HT1080 (cell line): ENCODE results near the gene ADGRE2. TPM values are rescaled to one million over a fixed set of nuclear protein-coding genes. Genes with fewer than 3 reads are reported as not detected.

Experiments used
- DNase-seq: peaks from one replicate; pipeline ENCODE4 v3.0.0-alpha.2; 2015; ENCODE audit warnings: low read depth
- total RNA-seq: library from RNA; depleted of rRNA; stranded (reverse); fragments of >200 nt; shearing (Covaris generic); gene quantifications from 2 replicates; pipeline ENCODE4 v1.2.3, GENCODE V29; 2014

Gene ADGRE2
- total RNA-seq, 1 experiment from 2014 or later, result not detected

DNA sequence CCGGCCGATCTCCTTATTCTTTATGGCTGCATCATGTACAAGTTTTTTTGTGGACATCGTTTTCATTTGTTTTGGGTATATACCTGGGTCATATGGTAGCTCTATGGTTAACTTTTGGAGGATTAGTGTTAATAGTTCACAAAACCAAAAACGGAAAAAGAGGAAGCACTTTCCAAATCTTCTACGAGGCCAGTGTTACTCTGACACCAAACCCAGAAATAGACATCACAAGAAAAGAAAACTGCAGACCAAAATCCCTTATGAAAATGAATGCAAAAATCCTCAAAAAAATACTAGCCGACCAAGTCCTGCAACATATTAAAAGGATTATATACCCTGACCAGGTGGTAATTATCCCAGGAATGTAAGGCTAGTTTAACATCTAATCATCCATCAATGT lies 29.8 kb downstream of the ADGRE2 start:
- DNase-seq, result no peak

DNA sequence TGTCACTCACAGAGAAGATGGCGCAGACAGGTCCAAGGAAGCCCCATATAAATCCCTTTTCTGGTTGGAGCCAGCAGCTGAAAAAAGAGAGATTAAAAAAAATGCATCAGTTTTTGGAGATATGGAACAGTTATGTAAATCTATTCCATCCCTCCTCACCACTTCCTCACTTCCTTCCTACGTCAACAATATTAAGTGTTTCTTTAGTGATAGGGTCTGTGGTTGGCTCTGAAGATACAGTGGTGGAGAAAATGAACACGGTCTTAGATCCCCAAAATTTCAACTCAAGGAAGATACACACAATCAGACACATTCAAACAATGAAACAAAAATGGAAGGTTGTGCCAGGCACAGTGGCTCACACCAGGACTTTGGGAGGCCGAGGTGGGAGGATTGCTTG lies 31.5 kb downstream of the ADGRE2 start:
- no peak for DNase-seq

DNA sequence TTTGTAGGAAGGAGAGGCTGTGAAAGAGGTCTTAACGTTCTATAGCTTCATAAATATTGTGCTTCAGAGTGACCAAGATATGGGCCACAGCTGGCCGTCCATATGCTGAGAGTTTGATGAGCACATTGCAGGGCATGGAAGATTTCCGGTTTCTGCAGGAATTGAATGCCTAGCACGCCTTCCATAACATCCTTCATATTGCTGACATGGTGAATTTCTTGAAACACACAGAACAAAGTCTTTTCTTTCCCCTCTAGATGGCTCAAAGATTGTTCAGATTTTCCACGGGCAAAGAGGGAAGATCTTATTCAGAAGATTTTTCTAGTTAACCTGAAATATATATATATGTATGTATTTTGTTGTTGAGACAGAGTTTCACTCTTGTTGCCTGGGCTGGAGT lies 42.4 kb downstream of the ADGRE2 start:
- DNase-seq, result no peak

DNA sequence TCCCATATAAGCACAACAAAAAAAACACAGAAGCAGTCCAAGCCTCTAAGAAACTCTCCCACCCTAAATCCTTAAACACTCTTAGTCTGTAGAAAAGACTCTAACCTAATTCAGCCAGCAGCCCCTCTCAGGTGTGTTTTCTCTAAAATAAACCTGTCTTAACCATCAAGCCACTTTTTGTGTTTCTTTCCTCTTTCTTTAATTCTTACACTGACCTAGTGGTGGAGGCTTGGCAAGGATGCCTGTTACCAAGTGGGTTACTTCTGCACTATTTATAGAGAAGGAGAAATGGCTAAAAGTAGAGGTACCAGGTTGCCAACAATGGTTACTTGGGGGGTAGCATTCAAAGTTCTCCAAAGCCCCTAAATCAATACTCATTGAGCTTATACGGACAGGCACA lies 44.8 kb downstream of the ADGRE2 start:
- DNase-seq, result no peak

DNA sequence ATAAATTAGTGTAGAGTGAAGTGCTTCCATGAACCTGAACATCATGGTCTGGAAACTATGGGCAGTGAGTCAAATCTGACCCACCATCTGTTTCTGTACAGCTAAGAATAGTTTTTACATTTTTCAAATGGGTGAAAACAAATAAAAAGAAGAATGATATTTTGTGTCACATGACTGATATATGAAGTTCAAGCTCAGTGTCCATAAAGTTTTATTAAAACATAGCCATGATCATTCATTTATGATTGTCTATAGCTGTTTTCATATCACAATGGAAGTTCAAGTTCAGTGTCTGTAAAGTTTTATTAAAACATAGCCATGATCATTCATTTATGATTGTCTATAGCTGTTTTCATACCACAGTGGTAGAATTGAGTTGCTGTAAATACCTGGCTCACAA lies 45.9 kb downstream of the ADGRE2 start:
- no peak for DNase-seq

DNA sequence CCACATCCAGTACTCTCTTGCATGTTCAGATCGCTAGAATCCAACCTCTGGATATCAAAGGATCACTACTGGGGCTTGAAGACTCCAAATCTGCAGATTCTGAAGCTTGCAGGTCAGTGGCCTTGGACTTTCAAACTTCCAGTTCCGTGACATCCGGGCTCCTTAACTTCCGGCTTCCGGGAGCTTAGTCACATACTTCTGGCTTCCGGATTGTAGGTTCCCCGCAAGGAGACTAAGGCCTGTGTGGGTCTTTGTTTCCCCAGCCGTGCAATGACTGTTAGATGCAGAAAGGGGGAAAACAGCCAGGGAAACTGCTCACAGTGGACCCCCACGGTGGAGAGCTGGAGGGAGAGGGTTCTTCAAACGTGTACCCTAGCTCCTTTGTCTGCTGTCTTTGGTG lies 47.2 kb downstream of the ADGRE2 start:
- peak; percentile 18 for DNase-seq

DNA sequence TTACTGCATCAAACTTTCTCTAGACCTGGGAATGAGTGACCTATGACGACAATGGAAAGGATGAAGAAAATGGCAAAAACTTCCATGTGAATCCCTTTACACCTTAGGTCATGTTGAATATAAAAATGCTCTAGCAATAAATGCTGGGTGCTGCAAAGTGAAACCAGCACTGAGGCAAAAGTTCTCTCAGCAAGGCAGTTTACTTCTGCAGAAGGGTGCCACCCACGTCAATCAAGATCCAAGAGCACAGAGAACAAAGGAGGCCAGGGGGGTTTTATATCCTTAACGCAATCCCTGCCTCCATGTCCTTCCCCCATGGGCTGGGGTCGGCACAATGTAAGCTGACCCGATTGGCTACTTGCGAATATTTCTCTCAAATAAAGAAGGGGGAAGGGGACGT lies 49.8 kb downstream of the ADGRE2 start:
- DNase-seq, result no peak

DNA sequence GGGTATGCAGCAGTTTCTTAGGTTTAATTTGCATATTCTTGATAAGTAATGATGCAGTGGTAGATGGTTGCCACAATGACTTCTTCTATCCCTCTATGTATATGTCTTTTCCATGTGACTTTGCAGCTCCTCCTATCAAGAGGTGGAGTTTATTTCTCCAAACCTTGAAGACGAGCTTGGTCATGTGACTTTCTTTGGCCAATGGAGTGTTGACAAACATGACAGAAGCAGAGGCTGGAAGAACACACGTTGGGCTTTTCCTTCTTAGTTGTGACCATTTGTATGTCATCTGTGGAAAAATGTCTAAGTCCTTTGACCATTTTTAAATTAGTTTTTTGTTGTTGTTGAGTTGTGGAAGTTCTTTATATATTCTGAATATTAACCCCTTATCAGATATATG lies 56.2 kb downstream of the ADGRE2 start:
- no peak for DNase-seq

DNA sequence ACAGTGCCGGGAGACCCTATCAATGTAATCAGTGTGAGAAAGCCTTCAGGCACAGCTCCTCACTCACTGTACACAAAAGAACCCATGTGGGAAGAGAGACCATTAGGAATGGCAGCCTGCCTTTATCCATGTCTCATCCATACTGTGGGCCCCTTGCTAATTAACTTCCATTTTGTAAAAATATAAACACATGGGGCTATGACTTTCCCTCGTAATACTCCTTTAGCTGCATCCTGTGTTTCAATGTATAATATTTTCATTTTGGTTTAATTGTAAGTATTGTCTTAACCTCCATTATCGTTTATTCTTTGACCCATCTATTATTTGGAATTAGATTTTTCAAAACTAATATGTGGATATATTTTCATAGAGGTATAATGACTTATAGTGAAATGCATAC lies 59.2 kb downstream of the ADGRE2 start:
- no peak for DNase-seq

DNA sequence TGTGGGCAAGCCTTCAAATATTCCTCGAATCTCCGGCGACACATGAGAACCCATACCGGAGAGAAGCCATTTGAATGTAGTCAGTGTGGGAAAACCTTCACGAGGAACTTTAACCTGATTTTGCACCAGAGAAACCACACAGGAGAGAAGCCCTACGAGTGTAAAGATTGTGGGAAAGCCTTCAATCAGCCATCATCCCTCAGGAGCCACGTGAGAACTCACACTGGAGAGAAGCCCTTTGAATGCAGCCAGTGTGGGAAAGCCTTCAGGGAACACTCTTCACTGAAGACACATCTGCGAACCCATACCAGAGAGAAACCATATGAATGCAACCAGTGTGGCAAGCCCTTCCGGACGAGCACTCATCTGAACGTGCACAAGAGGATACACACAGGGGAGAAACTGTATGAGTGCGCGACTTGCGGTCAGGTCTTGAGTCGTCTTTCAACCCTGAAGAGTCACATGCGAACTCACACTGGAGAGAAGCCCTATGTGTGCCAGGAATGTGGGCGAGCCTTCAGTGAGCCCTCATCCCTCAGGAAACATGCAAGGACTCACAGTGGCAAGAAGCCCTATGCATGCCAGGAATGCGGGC lies 59.7 kb downstream of the ADGRE2 start:
- no peak for DNase-seq

DNA sequence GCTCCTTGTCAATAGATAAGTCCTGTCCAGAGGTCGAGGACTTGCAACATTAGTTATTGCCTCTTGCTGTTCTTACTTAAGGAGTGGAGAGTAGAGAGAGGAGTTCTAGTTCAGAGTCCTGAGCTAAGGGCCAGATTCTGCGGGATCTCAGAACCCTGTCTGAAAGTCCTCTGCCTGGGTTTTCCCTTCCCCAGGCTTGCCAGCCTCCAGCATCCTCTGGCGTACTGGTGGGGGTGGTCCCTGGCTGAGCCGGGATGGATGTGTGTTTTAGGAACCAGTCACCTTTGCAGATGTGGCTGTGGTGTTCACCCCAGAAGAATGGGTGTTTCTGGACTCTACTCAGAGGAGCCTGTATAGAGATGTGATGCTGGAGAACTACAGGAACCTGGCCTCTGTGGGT lies 62.5 kb downstream of the ADGRE2 start:
- DNase-seq, result no peak

DNA sequence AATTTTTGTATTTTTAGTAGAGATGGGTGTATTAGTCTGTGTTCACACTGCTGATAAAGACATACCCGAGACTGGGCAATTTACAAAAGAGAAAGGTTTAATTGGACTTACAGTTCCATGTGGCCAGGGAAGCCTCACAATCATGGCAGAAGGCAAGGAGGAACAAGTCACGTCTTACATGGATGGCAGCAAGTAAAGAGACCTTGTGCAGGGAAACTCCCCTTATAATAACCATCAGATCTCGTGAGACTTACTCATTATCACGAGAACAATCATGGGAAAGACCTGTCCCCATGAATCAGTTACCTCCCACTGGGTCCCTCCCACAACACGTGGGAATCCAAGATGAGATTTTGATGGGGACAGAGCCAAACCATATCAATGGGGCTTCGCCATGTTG lies 73.9 kb downstream of the ADGRE2 start:
- no peak for DNase-seq

DNA sequence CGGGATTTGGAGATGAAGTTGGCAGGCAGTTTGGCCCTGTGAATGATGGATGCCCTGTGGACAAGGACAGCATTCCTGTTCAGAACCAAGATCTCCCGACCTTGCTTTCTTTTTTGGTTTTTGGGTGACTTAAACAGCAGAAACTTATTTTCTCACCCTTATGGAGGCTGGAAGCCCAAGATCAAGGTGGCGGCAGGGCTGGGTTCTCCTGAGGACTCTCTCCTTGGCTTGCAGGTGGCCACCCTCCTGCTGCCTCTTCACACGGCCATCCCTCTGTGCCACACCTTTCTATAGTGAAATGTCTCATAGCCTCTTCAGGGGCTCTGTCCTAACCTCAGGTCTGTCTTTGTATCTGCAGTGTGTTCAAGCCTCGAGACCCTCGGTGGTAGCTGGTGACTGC lies 74.5 kb downstream of the ADGRE2 start:
- DNase-seq, result no peak

DNA sequence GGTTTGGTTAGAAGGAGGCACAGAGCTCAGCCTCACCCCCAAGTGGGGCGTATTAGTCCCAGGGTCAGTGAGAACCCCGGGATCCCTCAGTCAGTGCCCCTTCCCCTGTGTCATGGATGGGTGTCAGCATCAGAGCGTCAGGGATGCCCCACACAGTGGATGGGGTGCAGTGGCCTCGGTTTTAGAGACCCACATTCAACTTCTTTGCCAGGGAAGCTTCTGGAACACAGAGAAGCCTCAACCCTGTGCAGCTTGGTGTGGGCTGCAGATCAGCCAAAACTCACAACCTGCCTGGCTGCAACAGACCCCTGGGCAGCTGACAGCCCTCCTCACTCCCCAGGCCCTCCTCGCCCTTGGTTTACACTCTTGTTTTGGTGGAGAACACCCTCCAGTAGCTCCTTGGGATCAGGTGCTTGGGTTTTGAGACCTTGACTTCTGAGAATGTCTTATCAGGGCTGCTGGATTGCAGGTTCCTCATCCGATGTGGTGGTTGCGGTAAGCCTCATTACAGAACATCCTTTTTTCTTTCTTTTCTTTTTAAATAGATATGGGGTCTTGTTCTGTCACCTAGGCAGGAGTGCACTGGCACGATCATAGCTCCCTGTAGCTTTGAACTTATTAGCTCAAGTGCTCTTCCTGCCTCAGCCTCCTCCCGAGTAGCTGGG lies 77.5 kb downstream of the ADGRE2 start:
- DNase-seq, result no peak

DNA sequence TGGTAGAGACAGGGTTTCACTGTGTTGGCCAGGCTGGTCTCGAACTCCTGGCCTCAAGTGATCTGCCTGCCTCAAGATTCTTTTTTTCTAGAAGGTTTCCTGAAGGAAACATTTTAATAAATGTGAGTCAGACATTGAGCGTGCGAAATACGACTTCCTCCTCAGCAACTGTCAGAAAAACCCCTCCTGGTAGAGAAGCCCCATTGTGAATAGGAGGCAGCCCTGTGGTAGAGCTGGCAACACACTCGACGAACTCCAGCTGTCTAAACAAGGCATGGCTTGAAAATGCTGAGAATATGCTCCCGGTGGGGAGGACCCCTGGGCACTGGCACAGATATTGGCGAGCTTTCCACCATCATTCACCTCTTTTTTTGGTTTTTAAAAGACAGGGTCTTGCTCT lies 78.7 kb downstream of the ADGRE2 start:
- DNase-seq, result no peak

DNA sequence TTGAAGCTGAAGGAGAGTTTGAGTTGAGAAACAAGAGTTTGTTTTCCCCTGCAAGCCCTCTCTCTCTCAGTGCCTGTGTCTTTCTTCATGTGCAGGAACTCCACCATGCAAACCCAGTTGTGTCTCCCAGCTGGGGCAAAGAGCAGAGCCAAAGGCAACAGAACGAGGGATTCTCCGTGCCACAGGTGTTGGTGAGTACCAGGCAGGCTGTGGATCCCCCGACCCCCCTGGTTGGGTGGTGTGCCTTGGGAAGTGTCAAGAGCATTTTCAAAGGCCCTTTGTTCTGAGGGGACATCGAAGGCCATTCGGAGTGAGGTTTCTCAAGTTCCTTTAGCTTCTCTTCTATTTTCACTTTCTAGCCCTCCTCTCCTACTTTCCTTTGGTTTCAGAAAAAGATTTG lies 82.9 kb downstream of the ADGRE2 start:
- no peak for DNase-seq

DNA sequence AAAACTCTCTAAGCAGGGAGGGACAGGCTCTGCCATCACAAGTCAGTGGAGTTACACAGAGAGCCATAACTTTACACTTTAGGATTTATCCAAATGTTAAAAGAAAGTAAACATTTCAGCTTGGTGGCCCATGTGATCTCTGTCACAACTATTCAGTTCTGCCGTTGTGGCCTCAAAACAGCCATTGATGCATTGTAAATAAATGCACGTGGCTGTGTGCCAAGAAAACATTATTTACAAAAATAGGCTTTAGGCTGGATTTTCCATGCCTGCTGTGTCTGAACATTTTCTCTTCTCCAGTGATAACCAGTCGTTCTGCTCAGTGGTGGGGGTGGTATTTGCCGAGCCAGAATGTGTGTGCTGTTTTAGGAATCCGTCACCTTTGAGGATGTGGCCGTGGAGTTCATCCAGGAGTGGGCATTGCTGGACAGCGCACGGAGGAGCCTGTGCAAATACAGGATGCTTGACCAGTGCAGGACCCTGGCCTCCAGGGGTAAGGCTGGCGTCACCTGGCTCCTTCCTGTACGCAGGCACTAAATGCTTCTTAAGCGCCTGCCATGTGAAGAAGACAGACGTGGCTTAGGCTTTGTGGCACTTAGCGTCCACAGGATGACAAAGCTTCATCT lies 83.6 kb downstream of the ADGRE2 start:
- no peak for DNase-seq

DNA sequence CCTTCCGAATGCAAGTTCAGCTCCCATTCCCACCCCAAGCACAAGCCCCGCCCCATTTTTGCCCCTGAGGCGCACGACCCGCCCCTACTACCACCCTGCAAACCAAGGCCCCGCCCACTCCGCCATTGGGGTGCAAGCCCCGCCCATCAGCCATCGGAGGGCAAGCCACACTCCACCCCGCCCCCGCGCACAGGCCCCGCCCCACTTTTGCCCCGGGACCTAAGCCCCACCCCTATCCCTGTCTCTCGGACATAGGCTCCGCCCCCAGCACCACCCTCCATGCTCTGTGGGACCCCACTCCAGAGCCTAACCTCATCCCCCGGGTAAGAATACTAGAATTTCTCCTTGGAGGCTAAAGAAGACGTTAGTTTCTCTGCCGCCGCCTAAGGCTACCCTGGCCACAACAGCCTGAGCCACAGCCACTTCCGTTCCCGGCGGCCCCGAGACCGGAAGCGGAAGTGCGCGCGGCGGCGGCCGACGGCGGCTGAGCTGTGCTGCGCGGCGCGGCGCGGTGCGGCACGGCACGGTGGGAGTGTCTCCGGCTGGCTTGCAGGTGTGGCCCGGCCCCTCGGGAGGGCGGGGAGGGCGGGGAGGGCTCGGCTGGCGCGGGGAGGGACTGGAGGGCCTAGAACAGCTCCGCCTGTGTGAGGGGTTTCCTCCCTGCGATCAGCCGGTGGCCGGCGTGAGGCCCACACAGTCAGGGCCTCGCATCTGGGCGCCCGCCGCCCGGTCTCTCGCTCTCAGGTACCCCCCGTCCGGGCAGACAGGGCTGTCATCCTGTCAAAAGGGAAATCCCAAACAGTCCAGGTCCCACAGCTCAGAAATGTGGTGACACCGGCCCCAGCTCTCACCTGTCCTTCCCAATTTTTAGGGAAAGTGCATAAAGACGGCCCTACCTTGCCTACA lies 88.5 kb downstream of the ADGRE2 start, which contains the start of gene ZNF333:
Gene ZNF333, plus strand, starts transcription at position 451 of the 906 bp plus-strand sequence. CDS start 3,444 bp downstream, outside the sequence.
- DNase-seq, result peak; percentile 79

DNA sequence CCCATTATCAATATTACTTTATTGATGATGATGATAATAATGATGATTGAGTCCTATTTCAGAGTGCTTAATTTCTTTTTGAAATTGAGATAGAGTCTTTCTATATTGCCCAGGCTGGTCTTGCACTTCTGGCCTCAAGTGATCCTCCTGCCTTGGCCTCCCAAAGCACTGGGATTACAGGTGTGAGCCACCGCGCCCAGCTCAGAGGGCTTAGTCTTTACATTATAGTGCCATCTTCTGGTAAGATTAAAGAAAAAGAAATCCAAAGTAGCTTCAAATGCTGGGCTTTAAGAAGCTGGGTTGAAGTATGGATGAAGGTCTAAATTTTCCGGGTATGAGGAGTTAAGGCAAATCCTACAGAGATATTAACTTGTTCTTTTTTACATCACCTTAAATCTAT lies 91.9 kb downstream of the ADGRE2 start:
- peak; percentile 19 for DNase-seq

DNA sequence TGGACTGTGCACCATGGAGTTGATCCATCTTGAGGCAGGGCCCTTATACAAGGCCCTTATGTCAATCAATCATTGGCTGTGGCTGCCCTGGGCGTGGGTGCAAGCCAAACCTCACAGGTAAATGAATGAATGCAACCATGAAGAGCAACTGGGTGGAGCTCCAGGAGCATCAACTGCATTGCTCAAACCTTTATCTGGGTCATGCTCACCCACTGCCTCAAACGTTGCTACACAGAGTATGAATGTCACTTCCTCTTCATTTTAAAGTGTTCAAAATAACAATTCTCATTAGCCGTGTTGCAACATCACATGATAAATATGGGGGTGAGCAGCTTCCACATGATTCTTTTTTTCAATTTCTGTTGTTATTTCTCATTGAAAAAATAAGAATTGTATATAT lies 94.9 kb downstream of the ADGRE2 start:
- no peak for DNase-seq
